Gastrocnemius medialis (tissue), 4 donors: ENCODE results near the gene OMP.

ENCODE experiments used
- CTCF ChIP-seq, 5 experiments: fragments of 450-650 bp in 3 of 5; fragments of 200-600 bp in 2 of 5; sonication (generic) in 2 of 5; IDR thresholded peaks in 4 of 5; conservative IDR thresholded peaks in 1 of 5; 1 replicate in 4 of 5; 2 replicates in 1 of 5; pipeline ENCODE4 v1.5.1; 2016 to 2019; ENCODE audit warnings: antibody characterized with exemption in 5 of 5, mild to moderate bottlenecking in 3 of 5, moderate library complexity in 3 of 5
- POLR2A ChIP-seq, 2 donors: fragments of 450-650 bp; IDR thresholded peaks; one replicate each; pipeline ENCODE4 v1.6.1; 2017; ENCODE audit warnings: antibody characterized with exemption in 2 of 2, mild to moderate bottlenecking in 2 of 2, moderate library complexity in 2 of 2

DNA sequence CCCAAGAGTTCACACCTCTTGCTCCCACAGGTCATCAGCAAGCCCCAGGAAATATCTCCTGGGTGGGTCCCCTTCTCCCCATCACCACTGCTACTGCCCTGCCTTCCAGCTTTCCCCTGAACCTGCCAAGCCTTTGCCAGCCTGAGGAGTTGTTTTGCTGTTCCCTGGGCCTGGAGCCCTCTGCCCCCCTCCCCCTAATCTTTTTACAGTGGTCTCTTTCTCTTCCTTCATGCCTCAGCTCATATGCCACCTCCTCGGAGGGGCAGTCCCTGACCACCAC, 44.3 kb downstream of the OMP start:
- TF ChIP-seq CTCF (IDR thresholded peaks at IDR 0.05 in 4 of 5, conservative IDR thresholded peaks at IDR 0.05 in 1 of 5) (no peak), POLR2A (IDR thresholded peaks at IDR 0.05) (no peak)
